Stimulated activated CD8-positive, alpha-beta memory T cell treated with anti-CD3 and anti-CD28 coated beads, Interleukin-4, amount 100 ng/mL, for 1 hour (primary cell): ENCODE results near the gene CDHR1.

ENCODE experiments used
- DNase-seq, 2 donors: peaks; one replicate each; pipeline ENCODE4 v3.0.0-alpha.2; 2020; ENCODE audit warnings: low read depth in 2 of 2, low spot score in 1 of 2

The CDHR1 gene

GRCh38 chr10:84198206-84198915 lies 4.0 kb downstream of the CDHR1 start:
- no peak for DNase-seq

- DNase-seq = no peak
These were observed 6.4 kb downstream of the CDHR1 start for GRCh38 chr10:84200537-84201243.

DNA sequence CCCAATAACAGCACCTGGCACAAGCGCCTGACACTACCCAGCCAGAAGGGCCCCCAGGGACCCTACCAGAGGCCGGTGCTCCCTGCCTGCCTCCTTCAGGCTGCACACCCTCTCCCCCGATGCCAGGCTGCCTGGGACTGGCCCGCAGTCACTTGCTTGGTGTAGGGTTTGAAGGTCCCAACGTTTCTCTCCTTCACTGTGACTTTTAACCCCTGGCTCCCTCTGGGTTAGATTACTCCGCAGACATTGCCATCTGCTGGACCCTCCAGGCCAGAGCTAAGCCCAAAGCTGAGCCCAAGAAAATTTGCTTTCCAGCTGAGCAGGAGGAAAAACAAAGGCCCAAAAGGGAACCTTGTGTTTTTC lies 6.9 kb downstream of the CDHR1 start:
- DNase-seq = no peak

GRCh38 chr10:84201682-84202081 lies 7.3 kb downstream of the CDHR1 start:
- DNase-seq = no peak

DNA sequence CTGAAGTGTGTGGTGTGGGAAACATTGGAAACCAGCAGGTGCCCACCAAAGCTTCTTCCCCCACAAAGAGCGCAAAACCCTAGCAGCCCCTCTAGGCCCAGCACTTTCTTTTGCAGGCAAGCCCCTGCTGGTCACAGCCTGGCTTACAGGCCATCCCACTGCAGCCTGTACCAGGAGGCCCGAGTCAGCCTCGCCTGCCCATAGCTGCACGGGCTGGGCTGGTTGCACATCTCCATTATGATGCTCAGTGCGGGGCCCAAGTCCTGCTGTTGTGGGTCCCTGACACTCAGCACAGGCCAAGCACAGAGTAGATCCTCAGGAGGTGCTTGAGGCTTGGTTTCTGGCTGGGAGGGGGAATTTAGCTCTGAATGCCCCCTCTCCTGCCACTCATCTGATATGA lies 8.0 kb downstream of the CDHR1 start:
- DNase-seq = no peak

- DNase-seq = no peak
These were observed 9.8 kb downstream of the CDHR1 start for GRCh38 chr10:84204122-84204521.

- no peak for DNase-seq
These were observed 10.3 kb downstream of the CDHR1 start for GRCh38 chr10:84204610-84205009.

DNA sequence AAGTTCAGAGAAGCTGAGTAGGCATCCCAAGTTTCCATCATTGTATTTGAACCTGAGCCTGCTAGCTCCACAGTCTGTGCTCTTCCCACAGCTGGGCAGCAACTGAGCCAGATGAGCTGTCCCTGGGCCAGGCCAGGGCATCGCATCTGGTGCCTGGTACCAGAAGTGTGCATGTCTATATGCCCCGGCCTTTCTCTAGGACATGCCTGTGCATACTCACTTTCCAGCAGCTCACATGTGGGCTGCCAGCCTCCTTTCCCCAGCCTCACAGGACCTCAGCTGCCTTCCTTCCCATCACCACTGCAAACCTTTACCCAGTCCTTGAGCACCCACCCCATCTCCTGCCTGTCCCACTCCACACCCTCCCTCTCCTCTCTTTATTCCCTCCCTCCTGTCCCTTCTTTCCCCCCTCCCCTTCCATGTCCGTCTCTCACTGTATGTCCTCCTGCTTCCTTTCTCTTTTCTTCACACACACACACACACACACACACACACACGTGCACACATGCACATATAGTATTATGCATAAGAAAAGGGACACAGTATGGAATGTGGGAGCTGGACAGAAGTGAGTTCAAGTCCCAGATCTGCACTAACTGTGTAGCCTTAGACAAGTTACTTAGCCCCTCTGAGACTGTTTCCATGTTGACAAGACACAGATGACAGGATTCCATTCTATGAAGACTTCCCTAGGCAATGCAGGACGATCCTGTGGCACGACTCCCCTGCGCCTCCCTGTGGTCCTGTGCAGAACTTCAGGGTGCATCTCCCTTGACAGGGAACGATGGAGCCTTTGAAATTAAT lies 10.9 kb downstream of the CDHR1 start:
- DNase-seq = peak; percentile 31 to 45

- DNase-seq = no peak
These were observed 11.7 kb downstream of the CDHR1 start for GRCh38 chr10:84205853-84206525.

- DNase-seq = no peak
These were observed 13.7 kb downstream of the CDHR1 start for GRCh38 chr10:84208023-84208422.

- DNase-seq = no peak
These were observed 17.2 kb downstream of the CDHR1 start for GRCh38 chr10:84211566-84211965.

DNA sequence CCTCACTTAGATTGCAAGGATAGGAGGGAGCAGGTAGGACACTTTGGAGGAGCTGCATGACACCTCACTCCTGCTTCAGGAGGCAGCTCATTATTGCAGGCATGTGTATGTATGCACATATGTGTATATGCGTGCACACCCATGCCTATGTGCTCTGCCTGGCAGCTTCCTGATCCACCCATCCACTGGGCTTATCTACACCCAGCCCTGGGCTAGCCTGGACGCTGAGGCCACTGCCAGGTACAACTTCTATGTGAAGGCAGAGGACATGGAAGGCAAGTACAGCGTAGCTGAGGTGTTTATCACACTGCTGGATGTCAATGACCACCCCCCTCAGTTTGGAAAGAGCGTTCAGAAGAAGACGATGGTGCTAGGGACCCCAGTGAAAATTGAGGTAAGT lies 17.7 kb downstream of the CDHR1 start:
- no peak for DNase-seq

- no peak for DNase-seq
These were observed 18.7 kb downstream of the CDHR1 start for GRCh38 chr10:84213076-84213475.

- no peak for DNase-seq
These were observed 19.8 kb downstream of the CDHR1 start for GRCh38 chr10:84214046-84214572.

- DNase-seq = no peak
These were observed 20.4 kb downstream of the CDHR1 start for GRCh38 chr10:84214612-84215235.

DNA sequence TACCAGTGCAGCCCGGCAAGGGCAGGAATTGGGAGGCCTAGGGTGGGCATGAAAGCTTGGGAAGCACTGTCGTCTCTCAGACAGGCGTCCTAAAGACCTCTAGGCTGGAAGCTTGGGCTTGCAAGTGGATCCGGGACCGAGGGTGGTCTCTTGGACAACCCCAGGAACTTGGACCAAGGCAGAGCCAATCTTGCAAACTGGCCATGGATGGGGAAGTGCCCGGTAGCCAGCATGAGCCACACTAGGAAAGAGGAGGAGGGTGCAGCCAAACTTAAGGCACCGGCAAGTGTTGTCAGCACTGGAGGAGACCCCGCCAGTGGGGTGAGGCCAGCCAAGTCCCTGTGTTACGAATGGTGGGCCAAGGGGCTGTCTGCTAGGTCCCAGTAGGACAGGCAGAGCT lies 22.5 kb downstream of the CDHR1 start:
- DNase-seq = no peak

DNA sequence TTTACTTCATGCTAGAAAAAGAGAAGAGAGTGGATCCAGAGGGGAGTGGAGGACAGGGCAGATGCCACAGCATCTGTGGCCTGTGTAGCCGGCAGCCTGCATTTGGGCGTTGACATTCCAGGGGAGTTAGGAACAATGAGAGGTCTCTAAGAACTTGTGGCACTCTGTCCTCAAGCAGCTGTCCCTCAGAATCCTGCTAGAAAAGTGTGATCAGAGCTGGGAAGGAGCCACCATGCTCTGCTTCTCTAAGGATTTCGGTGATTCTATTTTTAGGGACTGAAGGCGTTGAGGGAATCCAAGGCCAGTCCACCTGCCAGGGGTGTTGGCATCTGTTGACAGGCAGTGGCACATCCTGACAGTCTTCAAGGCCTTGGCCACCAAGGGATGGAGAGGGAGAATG lies 23.4 kb downstream of the CDHR1 start:
- DNase-seq = no peak

DNA sequence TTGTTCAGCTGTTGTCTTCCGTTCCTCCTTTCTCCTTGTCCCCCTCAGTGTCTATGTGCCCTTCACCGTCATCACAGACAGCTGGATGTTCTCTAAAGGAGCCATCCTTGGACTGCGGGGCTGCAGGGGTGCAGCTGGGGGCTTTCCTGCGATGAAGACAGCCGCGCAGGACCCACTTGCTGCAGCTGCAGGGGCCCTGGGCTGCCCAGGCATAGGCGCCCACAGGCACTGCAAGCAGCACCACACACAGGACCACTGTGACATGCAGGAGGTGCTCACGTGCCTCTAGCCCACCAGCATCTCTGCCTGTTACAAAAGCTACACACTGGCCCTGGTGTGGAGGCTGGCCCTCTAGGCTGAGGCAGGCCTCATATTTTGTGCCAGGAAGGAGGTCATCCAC lies 27.6 kb downstream of the CDHR1 start:
- no peak for DNase-seq

- no peak for DNase-seq
These were observed 30.2 kb downstream of the CDHR1 start for GRCh38 chr10:84224411-84225028.

DNA sequence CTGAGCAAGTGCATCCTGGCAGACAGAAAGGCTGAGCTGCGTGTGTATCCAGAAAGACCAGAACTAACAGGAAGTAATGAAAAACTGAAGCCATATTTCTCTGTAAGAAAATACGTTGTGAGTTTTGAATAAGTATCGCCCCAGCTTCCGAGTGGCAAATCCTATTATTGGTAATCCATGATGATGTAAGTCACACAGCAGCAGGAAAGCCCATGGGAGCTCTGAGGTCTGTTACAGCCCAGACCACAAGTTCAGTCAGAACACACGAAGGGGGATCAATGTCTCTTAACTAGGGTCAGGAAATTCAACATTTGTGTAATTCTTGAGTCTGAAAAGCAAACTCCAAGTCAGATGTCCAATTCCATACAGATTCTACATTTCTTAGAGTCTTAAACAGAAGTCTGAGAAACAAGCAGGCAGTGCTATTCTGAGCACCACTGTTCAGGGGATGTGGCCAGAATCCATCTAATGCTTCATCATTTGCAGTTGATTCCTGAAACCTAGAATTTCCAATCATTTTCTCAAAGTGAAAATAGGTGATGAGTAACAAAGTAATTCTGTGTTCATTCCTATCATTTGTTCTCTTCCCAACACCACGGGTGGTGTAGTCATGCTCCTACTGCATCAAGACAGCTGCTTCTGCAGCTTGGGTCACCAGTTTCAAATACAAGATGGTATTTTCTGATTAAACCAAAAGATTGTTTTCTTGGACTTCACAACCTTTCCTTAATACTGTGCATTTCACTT lies 31.3 kb downstream of the CDHR1 start, which contains the start of gene LRIT2:
LRIT2 (minus strand) TSS at position 118 of the 747 bp plus-strand sequence; CDS start at position 94, 24 bp downstream.
- no peak for DNase-seq
